Measurements from ENCODE around the gene CNPY1.
"Not testable (repeated sequence)": the region's sequence is repeated elsewhere in the genome, so short reads cannot be mapped to it uniquely, and the experiment has no call there.

Gene CNPY1

GRCh38 chr7:155523168-155523675, 23.1 kb downstream of the CNPY1 start:
- no peak for TF ChIP-seq CTCF (IDR thresholded peaks at IDR 0.05; ENCODE audit: extremely low read depth, insufficient read depth, missing control alignments)
- no peak for DNase-seq (ENCODE audit: low spot score)
- in situ Hi-C loops (cut with MboI; ENCODE audit: low pct_unique_long_range_greater_than_20kb, low sequenced_read_pairs, unreplicated experiment): no loop called here

GRCh38 chr7:155521743-155522398, 24.5 kb downstream of the CNPY1 start:
- TF ChIP-seq CTCF (IDR thresholded peaks at IDR 0.05; ENCODE audit: extremely low read depth, insufficient read depth, missing control alignments): no peak
- in situ Hi-C loops (cut with MboI; ENCODE audit: low pct_unique_long_range_greater_than_20kb, low sequenced_read_pairs, unreplicated experiment): no loop called here
- DNase-seq (ENCODE audit: low spot score): no peak

GRCh38 chr7:155521007-155521742, 25.2 kb downstream of the CNPY1 start:
- DNase-seq (ENCODE audit: low spot score): no peak
- TF ChIP-seq CTCF (IDR thresholded peaks at IDR 0.05; ENCODE audit: extremely low read depth, insufficient read depth, missing control alignments): no peak
- in situ Hi-C loops (cut with MboI; ENCODE audit: low pct_unique_long_range_greater_than_20kb, low sequenced_read_pairs, unreplicated experiment): no loop called here

GRCh38 chr7:155520114-155520513, 26.2 kb downstream of the CNPY1 start:
- no peak for DNase-seq (ENCODE audit: low spot score)

GRCh38 chr7:155519358-155519757, 27.0 kb downstream of the CNPY1 start:
- not testable (repeated sequence) for DNase-seq (ENCODE audit: low spot score)
- in situ Hi-C loops (cut with MboI; ENCODE audit: low pct_unique_long_range_greater_than_20kb, low sequenced_read_pairs, unreplicated experiment): loop anchor here (10.0 kb wide), 1 partner anchor 65 kb away; the partner anchor contains the start of gene EN2

More at GRCh38 chr7:155520114-155520513, 26.2 kb downstream of the CNPY1 start:
- in situ Hi-C loops (cut with MboI; ENCODE audit: low pct_unique_long_range_greater_than_20kb, low sequenced_read_pairs, unreplicated experiment): no loop called here
- no peak for TF ChIP-seq CTCF (IDR thresholded peaks at IDR 0.05; ENCODE audit: extremely low read depth, insufficient read depth, missing control alignments)

GRCh38 chr7:155518633-155519032, 27.7 kb downstream of the CNPY1 start:
- in situ Hi-C loops (cut with MboI; ENCODE audit: low pct_unique_long_range_greater_than_20kb, low sequenced_read_pairs, unreplicated experiment): loop anchor here (10.0 kb wide), 1 partner anchor 64 kb away; the partner anchor contains the start of gene EN2
- no peak for DNase-seq (ENCODE audit: low spot score)
- TF ChIP-seq CTCF (IDR thresholded peaks at IDR 0.05; ENCODE audit: extremely low read depth, insufficient read depth, missing control alignments): no peak

GRCh38 chr7:155517969-155518368, 28.4 kb downstream of the CNPY1 start:
- DNase-seq (ENCODE audit: low spot score): no peak
- TF ChIP-seq CTCF (IDR thresholded peaks at IDR 0.05; ENCODE audit: extremely low read depth, insufficient read depth, missing control alignments): no peak
- in situ Hi-C loops (cut with MboI; ENCODE audit: low pct_unique_long_range_greater_than_20kb, low sequenced_read_pairs, unreplicated experiment): loop anchor here (10.0 kb wide), 1 partner anchor 63 kb away; the partner anchor contains the start of gene EN2

Data from GM13977 (cell line).